HEK293 (cell line): ENCODE results near the gene APOBEC3C.

Experiments used
- CTCF ChIA-PET: fragments of 350-600 bp; formaldehyde crosslinking; extraction: SDS; loops from one replicate; lab custom pipeline; 2021; ENCODE audit warnings: antibody characterized with exemption; lab: Yijun Ruan, JAX
- POLR2A ChIA-PET: fragments of 300-600 bp; formaldehyde crosslinking; extraction: SDS; loops from one replicate; lab custom pipeline; 2020; ENCODE audit warnings: antibody characterized with exemption, inconsistent platforms; lab: Yijun Ruan, JAX
- H3K27ac ChIP-seq: fragments of 200-500 bp; sonication (Bioruptor generic); 2 replicates; pipeline ENCODE4 v1.5.1; 2014; ENCODE audit warnings: low read depth, low read length, control low read depth, inconsistent platforms; ENCODE audit errors: extremely low read depth
- H3K36me3 ChIP-seq, 2 experiments: fragments of 200-500 bp in 1 of 2; sonication (Bioruptor generic) in 1 of 2; 1 replicate in 1 of 2; 2 replicates in 1 of 2; pipeline ENCODE4 v1.5.1; 2014 to 2017; ENCODE audit warnings: inconsistent platforms in 2 of 2, low read length in 2 of 2; ENCODE audit not compliant: control insufficient read depth in 2 of 2, insufficient read depth in 1 of 2
- H3K4me1 ChIP-seq: fragments of 200-500 bp; sonication (Bioruptor generic); 2 replicates; pipeline ENCODE4 v1.5.1; 2014; ENCODE audit warnings: mild to moderate bottlenecking, low read length, inconsistent platforms; ENCODE audit not compliant: control insufficient read depth, insufficient read depth
- H3K4me3 ChIP-seq: 2 replicates; pipeline ENCODE4 v1.5.1; 2011; ENCODE audit warnings: low read depth, mild to moderate bottlenecking, control low read depth, low read length, moderate library complexity
- H3K9me3 ChIP-seq: fragments of 200-500 bp; sonication (Bioruptor generic); 2 replicates; pipeline ENCODE4 v1.5.1; 2014; ENCODE audit warnings: low read depth, low read length, inconsistent platforms; ENCODE audit not compliant: control insufficient read depth, insufficient read depth
- CTCF ChIP-seq: fragments of 450-650 bp; formaldehyde crosslinking; IDR thresholded peaks from 2 replicates; pipeline ENCODE4 v1.5.1; 2016; ENCODE audit warnings: missing biosample characterization, missing genetic modification characterization
- OVOL3 ChIP-seq: fragments of 450-650 bp; formaldehyde crosslinking; IDR thresholded peaks from 2 replicates; pipeline ENCODE4 v1.5.1; 2016; ENCODE audit warnings: missing biosample characterization, missing genetic modification characterization
- SETDB1 ChIP-seq: IDR thresholded peaks from one replicate; pipeline ENCODE4 v1.6.1; 2017; ENCODE audit warnings: mild to moderate bottlenecking, low read length, moderate library complexity, mixed read lengths; ENCODE audit not compliant: insufficient read length
- SP7 ChIP-seq: fragments of 450-650 bp; formaldehyde crosslinking; IDR thresholded peaks from 2 replicates; pipeline ENCODE4 v1.5.1; 2016; ENCODE audit warnings: missing biosample characterization, missing genetic modification characterization
- YY2 ChIP-seq: fragments of 450-650 bp; formaldehyde crosslinking; IDR thresholded peaks from 2 replicates; pipeline ENCODE4 v1.5.1; 2016; ENCODE audit warnings: missing biosample characterization, missing genetic modification characterization
- ZBTB11 ChIP-seq: fragments of 450-650 bp; formaldehyde crosslinking; conservative IDR thresholded peaks from 2 replicates; pipeline ENCODE4 v1.5.1; 2016; ENCODE audit warnings: low read depth, missing biosample characterization, missing genetic modification characterization
- ZBTB21 ChIP-seq: fragments of 450-650 bp; formaldehyde crosslinking; IDR thresholded peaks from 2 replicates; pipeline ENCODE4 v1.5.1; 2017; ENCODE audit warnings: missing biosample characterization, missing genetic modification characterization
- ZEB2 ChIP-seq: fragments of 450-650 bp; formaldehyde crosslinking; IDR thresholded peaks from 2 replicates; pipeline ENCODE4 v1.5.1; 2016; ENCODE audit warnings: missing biosample characterization, missing genetic modification characterization
- ZFP69B ChIP-seq: fragments of 450-650 bp; formaldehyde crosslinking; IDR thresholded peaks from 2 replicates; pipeline ENCODE4 v1.5.1; 2016; ENCODE audit warnings: missing biosample characterization, missing genetic modification characterization
- ZNF114 ChIP-seq: fragments of 450-650 bp; formaldehyde crosslinking; IDR thresholded peaks from 2 replicates; pipeline ENCODE4 v1.5.0; 2017; ENCODE audit warnings: missing biosample characterization, missing genetic modification characterization
- ZNF148 ChIP-seq: fragments of 450-650 bp; formaldehyde crosslinking; IDR thresholded peaks from 2 replicates; pipeline ENCODE4 v1.5.0; 2017; ENCODE audit warnings: missing biosample characterization, missing genetic modification characterization, borderline replicate concordance
- ZNF2 ChIP-seq: fragments of 450-650 bp; formaldehyde crosslinking; IDR thresholded peaks from 2 replicates; pipeline ENCODE4 v1.5.1; 2016; ENCODE audit warnings: missing biosample characterization, missing genetic modification characterization
- ZNF221 ChIP-seq: fragments of 450-650 bp; formaldehyde crosslinking; IDR thresholded peaks from 2 replicates; pipeline ENCODE4 v1.5.1; 2017; ENCODE audit warnings: missing biosample characterization, missing genetic modification characterization, borderline replicate concordance
- ZNF366 ChIP-seq: fragments of 450-650 bp; formaldehyde crosslinking; conservative IDR thresholded peaks from 2 replicates; pipeline ENCODE4 v1.5.1; 2016; ENCODE audit warnings: missing biosample characterization, missing genetic modification characterization
- ZNF48 ChIP-seq: fragments of 450-650 bp; formaldehyde crosslinking; IDR thresholded peaks from 2 replicates; pipeline ENCODE4 v1.5.1; 2016; ENCODE audit warnings: missing biosample characterization, missing genetic modification characterization
- ZNF518A ChIP-seq: fragments of 450-650 bp; formaldehyde crosslinking; conservative IDR thresholded peaks from 2 replicates; pipeline ENCODE4 v1.5.1; 2016; ENCODE audit warnings: low read depth, missing biosample characterization, missing genetic modification characterization
- ZNF555 ChIP-seq: fragments of 450-650 bp; formaldehyde crosslinking; conservative IDR thresholded peaks from 2 replicates; pipeline ENCODE4 v1.5.1; 2017; ENCODE audit warnings: missing biosample characterization, mild to moderate bottlenecking, missing genetic modification characterization, inconsistent platforms
- ZXDB ChIP-seq: fragments of 450-650 bp; formaldehyde crosslinking; IDR thresholded peaks from 2 replicates; pipeline ENCODE4 v1.5.1; 2016; ENCODE audit warnings: missing biosample characterization, missing genetic modification characterization

APOBEC3C gene

GRCh38 chr22:38996105-38996504 lies 18.0 kb upstream of the APOBEC3C start:
- Histone ChIP-seq H3K4me3 (no peak overlapping the region), H3K27ac (no peak overlapping the region), H3K4me1 (no peaks in the 10 kb centered on the region), H3K9me3 (no peaks in the 10 kb centered on the region), H3K36me3 (no peaks in the 10 kb centered on the region)
- TF ChIP-seq ZNF221 (no peak), ZNF48 (no peak), ZNF148 (tag by site-specific recombination) (no peak), ZBTB11 (no peak), YY2 (no peak), ZFP69B (tag by site-specific recombination) (no peak), ZNF555 (tag by site-specific recombination) (no peak)
- ChIA-PET CTCF (interaction anchor here (1.0 to 2.0 kb wide), 4 partner anchors 7 to 230 kb away, joined by 3 to 7 read pairs (median 4); no protein-coding TSS in a partner anchor), POLR2A (no interaction called here)

GRCh38 chr22:38997518-38997917 lies 16.5 kb upstream of the APOBEC3C start:
- TF ChIP-seq SETDB1 (no peak), ZNF366 (tag by site-specific recombination) (peak; percentile 50; the same call in 1 of the 2 replicates)
- H3K36me3 ChIP-seq = no peaks in the 10 kb centered on the region
- H3K27ac ChIP-seq = no peak overlapping the region
- H3K4me3 ChIP-seq = no peak overlapping the region
- CTCF ChIA-PET = interaction anchor here (0.6 to 1.0 kb wide), 2 partner anchors 127 to 129 kb away, joined by 3 to 7 read pairs; no protein-coding TSS in a partner anchor
- no peaks in the 10 kb centered on the region for H3K4me1 ChIP-seq
- H3K9me3 ChIP-seq = no peaks in the 10 kb centered on the region
- POLR2A ChIA-PET = interaction anchor here (0.8 kb wide), 1 partner anchor 15 kb away, joined by 3 read pairs; no protein-coding TSS in a partner anchor

GRCh38 chr22:39003165-39003638 lies 10.9 kb upstream of the APOBEC3C start:
- H3K36me3 ChIP-seq = no peaks in the 10 kb centered on the region
- ChIA-PET CTCF (interaction anchor here (0.6 to 8.1 kb wide), 44 partner anchors 8 to 1463 kb away, joined by 3 to 128 read pairs (median 5); partner anchors contain the start of genes APOBEC3B, APOBEC3C, CBX6 and NPTXR), POLR2A (interaction anchor here (0.6 to 1.3 kb wide), 9 partner anchors 18 to 1360 kb away, joined by 3 to 8 read pairs (median 4); partner anchors contain the start of gene APOBEC3B)
- no peak overlapping the region for H3K4me3 ChIP-seq
- no peaks in the 10 kb centered on the region for H3K9me3 ChIP-seq
- H3K27ac ChIP-seq = no peak overlapping the region
- no peaks in the 10 kb centered on the region for H3K4me1 ChIP-seq
- TF ChIP-seq SP7 (tag by site-specific recombination) = 0 out of 2 replicates have a peak, but pooled peaks have one; percentile 11
- peak; percentile 76 for TF ChIP-seq CTCF (tag by site-specific recombination)
- TF ChIP-seq ZNF2 (tag by site-specific recombination) = peak; percentile 59; the same call in 1 of the 2 replicates
- no peak for TF ChIP-seq ZNF114 (tag by site-specific recombination)
- TF ChIP-seq ZXDB (tag by site-specific recombination) = 0 out of 2 replicates have a peak, but pooled peaks have one; percentile 20
- peak; percentile 66; the same call in 1 of the 2 replicates for TF ChIP-seq YY2
- 0 out of 2 replicates have a peak, but pooled peaks have one; percentile 34 for TF ChIP-seq ZBTB21
- TF ChIP-seq OVOL3 (tag by site-specific recombination) = no peak
- peak; percentile 60; the same call in 1 of the 2 replicates for TF ChIP-seq ZEB2 (tag by site-specific recombination)
- no peak for TF ChIP-seq ZNF518A (tag by site-specific recombination)
